NCI-H1105 (cell line): ENCODE results near the gene CEACAM7.
"Not testable (repeated sequence)": the region's sequence is repeated elsewhere in the genome, so short reads cannot be mapped to it uniquely, and the experiment has no call there.

Experiments used
- DNase-seq: peaks from one replicate; lab custom pipeline; 2025; lab: John Stamatoyannopoulos, UW

Gene CEACAM7

DNA sequence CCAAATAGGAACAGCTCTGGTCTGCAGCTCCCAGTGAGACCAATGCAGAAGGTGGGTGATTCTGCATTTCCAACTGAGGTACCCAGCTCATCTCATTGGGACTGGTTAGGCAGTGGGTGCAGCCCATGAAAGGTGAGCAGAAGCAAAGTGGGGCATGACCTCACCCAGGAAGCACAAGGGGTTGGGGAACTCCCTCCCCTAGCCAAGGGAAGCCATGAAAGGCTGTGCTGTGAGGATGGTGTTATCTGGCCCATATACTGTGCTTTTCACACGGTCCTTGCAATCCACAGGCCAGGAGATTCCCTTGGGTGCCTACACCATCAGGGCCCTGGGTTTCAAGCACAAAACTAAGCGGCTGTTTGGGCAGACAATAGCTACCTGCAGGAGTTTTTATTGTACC, 31.3 kb downstream of the CEACAM7 start:
- not testable (repeated sequence) for DNase-seq

DNA sequence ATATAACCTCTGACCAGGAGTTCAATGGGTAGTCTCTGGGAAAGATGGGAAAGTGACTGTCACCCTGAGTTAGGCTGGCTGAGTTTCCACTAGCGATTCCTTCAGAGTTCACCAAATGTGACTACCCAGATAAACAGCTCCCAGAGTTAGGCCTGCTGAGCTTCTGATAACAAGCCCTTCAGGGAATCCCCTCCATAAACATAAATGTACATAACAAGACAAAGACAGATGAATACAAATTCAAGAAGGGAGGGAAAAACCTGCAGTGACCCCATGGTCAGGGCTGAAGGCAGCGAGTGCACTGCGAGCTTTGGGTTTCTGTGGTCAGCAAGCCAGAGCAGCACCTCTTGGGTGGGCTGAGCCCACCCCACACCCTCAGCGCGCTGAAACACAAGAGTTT, 35.8 kb downstream of the CEACAM7 start:
- no peak for DNase-seq

DNA sequence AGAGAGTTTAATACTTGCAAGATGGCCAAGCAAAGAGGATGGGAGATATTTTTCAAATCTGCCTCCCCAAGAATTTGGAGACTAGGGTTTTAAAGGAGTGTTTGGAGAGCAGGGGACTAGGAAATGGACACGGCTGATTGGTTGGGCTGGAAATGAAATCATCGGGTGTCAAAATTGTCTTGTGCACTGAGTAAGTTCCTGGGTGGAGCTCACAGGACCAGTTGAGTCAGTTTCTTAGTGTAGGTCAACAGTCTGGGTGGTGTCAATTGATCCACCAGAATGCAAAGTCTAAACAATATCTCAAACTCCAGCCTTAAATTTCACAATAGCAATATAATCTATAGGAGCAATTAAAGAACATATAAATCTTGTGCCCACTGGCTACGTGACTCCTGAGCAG, 38.2 kb downstream of the CEACAM7 start:
- no peak for DNase-seq

DNA sequence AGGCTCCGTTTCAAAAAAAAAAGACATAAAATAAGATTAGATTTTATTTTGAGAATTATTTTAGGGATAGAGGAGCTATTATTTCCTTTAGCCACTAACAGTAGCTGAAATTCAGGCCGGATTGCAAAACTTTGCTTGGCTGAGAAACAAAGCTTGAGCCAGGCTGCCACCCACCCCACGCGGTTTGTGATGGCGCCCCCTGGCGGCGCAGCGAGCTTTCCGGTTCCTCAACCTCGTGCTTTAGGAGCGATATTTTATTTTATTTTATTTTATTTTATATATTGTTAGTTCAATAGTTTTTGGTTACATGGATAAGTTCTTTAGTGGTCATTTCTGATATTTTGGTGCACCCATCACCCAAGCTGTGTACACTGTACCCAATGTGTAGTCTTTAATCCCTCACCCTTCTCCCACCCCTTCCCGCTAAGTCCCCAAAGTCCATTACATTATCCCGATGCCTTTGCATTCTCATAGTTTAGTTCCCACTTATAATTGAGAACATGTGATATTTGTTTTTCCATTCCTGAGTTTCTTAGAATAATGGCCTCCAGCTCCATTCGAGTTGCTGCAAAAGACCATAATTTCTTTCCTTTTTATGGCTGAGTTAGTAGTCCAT, 41.4 kb downstream of the CEACAM7 start:
- no peak for DNase-seq

DNA sequence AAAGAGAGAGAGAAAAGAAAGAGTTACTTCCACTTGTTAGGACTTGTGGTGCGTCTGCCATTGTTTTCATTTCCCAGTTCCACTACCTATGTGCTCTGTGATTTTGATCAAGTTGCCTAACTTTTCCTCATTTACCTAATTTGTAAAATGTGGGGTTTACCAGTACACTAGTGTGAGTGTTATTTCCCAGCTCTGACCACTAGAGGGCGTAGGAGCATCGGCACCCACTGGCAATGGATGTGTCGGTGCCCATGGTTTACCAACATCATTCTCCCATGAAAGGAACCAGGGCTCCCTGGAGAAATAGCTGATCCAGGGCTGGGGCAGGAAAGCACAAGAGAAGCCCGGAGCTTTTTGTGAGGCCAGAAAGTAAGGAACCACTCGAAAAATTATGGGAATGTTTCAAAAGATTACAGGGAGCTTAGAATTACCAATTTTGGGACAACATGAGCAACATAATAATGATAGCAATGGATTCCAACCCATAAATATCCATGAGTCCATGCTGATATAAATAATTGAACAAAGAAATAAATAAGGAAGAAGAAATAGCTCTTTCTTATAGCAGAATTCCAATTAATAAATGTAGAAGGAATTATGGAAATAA, 46.1 kb downstream of the CEACAM7 start:
- peak; percentile 69 for DNase-seq

DNA sequence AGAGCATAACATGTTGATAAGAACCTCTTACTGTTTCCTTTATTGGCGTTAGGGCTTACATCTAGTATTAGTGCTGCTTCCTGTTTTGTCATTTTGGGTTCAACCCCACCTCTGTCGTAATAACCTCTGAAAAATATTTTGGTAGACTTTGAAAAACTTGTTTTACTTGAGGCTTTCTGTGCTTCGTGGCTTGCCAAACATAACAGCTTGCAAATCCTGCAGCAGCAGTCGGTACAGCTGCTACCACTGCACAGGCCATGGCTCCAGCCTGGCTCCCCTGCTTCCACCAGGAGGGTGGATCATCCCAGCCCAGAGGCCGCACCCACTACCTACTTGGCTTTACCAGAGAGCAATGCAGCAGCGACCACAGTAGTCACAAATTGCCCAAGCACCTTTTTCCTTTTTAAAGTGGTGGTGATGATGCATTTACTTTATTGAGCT, 49.4 kb downstream of the CEACAM7 start:
- DNase-seq, result no peak

DNA sequence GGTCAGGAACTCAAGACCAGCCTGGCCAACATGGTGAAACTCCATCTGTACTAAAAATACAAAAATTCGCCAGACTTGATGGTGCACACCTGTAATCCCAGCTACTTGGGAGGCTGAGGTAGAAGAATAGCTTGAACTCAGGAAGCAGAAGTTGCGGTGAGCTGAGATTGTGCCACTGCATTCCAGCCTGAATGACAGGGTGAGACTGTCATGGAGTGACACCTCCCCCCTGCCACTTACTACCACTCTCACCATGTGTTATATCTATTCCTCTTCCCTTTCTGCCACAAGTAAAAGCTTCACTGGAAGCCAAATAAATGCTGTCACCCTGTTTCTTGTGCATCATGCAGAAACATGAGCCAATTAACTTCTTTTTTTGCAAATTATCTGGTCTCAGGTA, 50.6 kb downstream of the CEACAM7 start:
- DNase-seq, result no peak

DNA sequence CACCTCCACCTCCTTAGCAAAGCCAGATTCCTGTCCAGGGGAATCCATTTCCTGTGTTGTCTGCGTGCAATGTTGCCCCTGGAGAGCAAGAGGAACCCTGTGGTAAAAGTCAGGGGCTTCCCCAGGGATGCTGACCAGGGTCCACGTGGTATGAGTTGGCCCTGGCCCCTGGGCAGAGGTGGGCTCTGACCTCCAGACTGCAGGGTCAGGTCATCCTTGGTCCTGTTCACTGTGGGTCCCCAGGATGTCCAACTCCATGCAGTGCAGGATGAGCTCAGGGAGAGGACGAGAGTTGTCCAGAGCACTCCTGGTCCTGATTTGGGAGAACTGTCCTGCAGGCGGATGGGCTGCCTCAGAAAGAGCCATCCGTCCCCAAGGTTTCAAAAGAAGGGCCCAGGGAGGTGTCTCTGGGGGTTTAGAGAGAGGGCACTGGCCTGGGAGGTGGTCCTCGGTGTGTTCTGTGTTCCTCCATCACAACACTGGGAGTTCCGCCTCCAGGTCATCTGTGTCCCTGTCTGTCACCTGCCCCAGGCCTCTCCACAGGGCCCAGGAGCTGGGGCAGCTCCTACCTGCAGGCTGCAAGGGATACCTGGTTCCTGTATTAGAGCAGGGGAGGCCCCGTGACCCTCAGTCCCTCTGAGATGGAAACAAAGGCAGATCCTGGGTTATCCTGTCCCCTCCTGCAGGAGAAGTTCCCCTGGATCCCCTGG, 59.9 kb downstream of the CEACAM7 start:
- no peak for DNase-seq

DNA sequence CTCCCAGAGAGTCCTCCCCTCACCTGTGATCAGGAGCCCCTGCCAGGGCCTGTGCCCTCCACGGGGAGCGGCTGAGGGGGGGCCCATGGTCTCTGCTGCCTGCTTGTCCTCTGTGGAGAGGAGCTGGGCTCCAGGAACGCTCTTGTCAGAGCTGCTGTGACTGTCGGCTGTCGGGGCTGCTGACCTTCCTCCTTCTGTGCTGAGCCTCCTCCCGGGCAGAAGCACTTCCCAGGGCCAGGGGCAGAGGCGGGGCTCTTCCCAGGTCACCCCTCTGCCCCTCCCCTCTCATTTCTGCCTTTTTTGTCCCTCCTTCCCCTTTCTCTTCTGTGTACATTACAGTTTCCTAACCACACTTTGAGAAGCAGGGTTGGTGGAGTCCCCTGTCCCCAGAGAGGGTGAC, 61.2 kb downstream of the CEACAM7 start, which contains the start of gene CEACAM4:
Gene CEACAM4 (minus strand): TSS at position 198 of the 400 bp plus-strand sequence. CDS start 111 bp downstream, at position 87.
- no peak for DNase-seq

DNA sequence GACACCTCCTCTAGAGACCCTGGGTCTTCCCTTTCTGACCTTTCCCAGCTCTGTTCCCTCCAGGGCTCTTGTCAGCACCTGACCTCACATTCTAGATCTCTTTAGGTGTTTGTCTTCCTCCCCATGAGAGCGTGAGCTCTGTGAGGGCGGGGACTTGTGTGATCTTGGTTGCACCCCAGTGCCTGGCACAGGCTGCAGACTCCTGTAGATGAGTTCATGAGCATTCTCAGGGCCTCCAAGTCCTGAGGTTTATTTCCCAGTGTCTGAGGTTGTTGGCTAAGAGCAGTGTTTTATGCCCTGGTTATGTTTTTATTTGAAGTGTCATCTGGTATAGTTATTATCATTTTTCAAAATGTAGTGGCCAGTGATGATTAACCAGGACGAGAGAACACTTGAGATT, 61.8 kb downstream of the CEACAM7 start:
- DNase-seq, result no peak

DNA sequence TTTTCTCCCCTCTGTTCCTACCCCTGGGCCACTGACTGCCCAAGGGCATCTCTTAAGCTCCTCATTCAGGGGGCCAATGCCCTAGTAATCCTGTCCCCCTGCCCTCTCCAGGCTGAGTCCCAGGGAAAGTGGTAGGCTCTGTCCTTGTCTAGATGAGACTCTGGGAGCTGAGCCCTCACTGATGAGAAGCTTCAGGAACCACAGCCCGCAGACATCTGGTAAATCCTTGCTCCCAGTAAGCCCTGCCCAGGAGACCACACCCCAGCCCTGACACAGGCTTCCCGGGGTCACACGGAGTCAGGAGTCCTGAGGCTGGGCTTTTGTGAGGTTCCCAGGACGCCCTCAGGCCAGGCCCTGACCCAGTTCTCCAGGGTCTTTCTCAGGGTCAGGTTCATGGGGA, 63.1 kb downstream of the CEACAM7 start:
- DNase-seq, result no peak

DNA sequence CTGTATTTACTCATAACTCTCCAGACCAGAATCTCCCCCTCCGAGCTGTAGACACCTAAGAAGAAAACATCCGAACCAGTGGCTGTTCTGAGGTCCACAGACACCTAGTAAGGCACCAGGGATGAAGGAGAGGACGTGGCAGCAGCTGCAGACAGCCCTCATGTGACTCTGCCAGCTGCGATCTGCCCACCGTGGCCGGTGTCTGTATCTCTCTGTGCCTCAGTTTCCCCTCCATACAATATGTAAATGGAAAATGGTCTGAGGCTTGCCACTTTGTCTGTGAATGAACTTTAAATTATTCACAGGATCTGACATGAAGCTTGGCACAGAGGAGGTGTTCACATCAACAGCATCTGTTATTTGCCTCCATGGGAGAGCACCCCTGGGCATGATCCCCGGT, 63.6 kb downstream of the CEACAM7 start:
- DNase-seq, result no peak

DNA sequence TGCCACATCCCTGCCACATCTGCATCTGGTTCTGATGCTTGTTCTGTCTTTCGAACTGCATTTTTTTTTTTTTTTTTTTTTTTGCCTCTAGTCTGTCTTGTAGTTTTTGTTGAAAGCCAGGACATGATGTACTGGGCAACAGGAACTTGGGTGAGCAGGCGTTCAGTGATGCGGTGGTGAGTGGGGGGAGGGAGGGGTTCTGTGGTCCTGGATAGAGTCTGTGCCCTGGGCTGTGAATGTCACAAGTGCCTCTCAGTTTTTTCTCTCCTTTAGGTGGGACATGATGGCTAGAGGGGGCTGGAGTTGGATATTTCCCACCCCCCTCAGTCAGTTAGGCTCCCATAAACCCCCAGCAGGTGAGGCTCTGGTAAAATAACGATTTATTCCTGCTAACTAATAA, 64.7 kb downstream of the CEACAM7 start:
- no peak for DNase-seq
